GM18508 (cell line): ENCODE data around the gene SCFD2.

Experiments
- ATAC-seq: cut with Tn5 transposase; IDR thresholded peaks from one replicate; pipeline ENCODE4 v1.9.1; 2021; ENCODE audit warnings: moderate number of reproducible peaks; ENCODE audit not compliant: insufficient read depth, unreplicated experiment

SCFD2 gene

DNA sequence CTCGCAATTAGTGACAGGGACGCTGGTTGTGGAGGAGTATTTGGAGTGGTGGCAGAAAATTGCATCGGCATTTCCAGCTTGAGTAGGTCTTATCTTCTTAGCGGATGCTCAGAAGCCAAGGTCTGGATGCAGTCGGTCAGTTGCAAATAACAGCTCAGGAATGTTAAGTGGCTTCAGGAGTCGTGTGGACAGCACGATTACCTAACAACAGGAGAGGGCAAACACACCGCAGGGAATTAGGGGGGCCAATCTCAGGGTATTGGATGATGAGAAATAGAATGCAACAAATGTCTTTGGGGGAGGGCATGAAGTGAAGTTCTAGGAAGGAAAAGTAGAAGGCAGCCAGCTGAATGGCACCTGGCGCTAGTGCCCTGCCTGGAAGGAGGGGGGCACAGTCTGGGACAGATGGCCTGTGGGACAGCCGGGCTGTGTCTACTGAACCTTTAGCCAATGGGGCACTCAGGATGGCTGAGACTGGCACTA is 492.0 kb downstream of the SCFD2 start:
- ATAC-seq = no peak

DNA sequence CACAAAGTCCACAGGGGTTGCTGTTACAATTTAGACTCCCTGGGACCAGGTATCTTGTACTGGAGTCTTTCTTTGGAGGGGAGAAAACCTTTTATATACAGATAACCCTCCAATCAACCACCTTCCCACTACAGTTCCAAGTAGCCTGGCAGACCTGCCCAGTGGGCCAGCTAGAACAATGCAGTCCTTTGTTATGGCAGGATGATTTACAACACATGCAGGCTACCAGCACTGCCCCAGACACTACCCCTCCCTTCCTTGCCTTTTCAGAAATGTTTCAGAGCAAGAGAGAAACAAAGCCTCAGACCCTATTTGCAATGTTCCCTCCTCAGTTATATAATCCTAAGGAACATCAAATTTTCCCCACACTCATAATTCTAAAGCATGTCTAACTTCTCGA is 492.7 kb downstream of the SCFD2 start:
- ATAC-seq = no peak

DNA sequence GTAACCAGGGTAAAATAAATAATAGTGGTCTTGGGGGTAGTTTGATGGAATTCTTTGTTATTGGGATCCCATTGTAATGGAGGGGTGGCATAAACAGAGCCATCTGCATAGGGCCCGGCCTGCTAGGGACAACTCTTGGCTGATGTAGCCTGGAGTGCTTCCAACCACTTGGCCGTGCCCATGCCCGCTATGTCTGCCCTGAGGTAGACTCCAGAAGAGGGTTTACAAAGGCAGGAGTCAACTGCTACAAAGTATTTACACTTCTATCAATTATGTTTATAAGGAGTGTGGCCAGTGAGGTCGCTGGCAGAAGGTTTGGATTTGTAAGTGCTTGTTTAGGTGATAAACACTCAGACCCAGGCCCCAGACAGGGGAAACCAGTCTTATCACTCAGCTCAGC is 495.6 kb downstream of the SCFD2 start:
- no peak for ATAC-seq

DNA sequence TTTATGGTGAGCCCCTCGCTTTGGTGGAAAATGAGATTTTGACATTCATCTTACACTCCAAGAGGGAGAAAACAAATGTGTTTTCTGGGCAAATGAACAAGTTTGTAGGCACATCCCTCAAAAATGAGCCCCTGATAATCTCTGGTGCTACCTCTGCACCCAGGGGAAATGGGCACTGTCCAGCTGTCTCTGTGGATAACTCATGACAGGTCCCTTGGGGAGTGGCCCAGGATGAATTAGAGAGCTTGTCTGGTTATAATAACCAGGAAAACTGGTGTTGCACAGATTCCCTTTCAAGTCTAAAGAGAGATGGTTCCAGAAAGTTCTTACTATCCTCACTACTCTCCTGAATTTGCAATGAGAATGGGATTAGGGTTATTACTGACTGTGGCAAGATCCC is 496.2 kb downstream of the SCFD2 start:
- ATAC-seq = no peak

DNA sequence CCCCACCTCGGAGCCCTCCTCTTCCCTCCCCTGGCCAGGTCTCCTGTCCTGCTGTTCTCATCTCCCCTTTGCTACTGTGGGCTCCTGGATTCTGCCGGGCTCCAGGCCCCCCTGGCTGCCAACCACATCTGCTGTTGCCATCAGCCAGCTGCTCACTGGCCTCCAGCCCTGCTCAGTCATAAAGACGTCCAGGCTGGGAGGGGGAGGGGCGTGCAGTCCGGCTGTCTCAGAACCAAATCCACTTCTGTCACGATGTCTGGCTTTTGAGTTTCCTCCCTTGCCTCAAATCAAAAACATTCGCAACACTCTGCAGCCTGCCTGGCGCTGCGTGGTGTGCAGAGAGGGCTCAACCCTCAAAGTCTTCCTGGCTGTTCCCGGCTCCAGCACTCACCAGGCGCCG is 496.7 kb downstream of the SCFD2 start:
- no peak for ATAC-seq

DNA sequence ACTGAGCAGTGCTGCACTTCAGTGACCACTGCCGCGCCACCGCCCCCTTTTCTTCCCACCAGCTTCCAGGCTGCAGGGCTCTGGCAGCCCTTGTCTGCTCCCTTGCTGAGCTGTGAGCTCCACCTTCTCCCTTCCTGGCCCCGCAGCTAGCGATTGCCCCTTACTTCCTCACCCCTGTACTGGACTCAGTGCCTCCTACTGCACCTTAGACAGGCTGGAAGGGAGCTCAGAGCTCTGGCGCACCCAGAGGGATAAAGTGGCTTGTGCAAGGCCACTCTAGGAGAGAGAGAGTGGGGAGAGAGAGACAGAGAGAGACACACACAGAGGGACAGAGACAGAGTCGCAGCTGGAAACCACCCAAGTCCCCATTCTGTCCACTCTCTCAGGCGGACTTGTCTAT is 497.7 kb downstream of the SCFD2 start:
- ATAC-seq = no peak

DNA sequence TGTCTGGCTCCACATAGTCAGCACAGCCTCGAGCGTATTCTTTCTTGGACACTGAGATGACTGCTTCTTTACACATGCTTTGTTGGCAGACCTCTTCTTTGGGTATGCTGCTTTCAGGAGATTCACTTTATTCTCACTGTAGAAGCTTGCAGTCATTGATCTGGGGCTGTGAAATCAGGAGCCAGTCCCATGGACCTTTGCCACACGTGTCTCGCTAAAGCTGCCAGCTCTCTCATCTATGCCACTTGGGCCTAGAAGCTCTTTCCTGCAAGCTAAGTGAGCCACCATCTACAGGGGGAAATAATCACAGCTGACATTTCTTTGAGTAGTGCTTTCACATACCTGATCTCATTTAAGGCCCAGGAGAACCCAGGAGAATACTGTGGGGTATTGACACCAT is 498.7 kb downstream of the SCFD2 start:
- no peak for ATAC-seq

DNA sequence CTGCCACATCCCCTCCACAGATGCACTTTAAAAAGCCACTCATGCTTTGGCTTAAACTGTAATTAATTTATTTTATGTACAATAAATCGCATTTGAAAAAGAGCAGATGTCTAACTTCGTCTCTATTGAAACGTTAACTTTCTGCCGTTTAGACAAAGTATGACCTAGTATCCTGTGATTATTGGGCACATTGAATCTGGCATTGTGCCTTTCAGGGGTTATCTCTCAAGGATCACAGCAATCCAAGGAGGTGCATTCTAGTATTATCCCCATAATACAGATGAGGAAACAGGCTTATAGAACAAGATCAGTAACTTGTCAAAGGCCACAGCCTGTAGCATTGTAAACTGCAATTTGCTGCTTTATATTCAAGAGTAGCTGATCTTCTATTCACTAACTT is 499.1 kb downstream of the SCFD2 start:
- no peak for ATAC-seq

DNA sequence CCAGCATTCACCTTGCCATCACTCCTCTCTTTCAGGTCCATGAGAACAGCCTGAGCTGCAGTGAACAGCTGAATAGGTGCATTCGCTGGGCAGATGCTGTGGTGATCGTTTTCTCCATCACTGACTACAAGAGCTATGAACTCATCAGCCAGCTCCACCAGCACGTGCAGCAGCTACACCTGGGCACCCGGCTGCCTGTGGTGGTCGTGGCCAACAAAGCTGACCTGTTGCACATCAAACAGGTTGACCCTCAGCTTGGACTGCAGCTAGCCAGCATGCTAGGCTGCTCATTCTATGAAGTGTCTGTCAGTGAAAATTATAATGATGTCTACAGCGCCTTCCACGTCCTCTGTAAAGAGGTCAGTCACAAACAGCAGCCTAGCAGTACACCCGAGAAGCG is 500.6 kb downstream of the SCFD2 start:
- ATAC-seq = no peak

DNA sequence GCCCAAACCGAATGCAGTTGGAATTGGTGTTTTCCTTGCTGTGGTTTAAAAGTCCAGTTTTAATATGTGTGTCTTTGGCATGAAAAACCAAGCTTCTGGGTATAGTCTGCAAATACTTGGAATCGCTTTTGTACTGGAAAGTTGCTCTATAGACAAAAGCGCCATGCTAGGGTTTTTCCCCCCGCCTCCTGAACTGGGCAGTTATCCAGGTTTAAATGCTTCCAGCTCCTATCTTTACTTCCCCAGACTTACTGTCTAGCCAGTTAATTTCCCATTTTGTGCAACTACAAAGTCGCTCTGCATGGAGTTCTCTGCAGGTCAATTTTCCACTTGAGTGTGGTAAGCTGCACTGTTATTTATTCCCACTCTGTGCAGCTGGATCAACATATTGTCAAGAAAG is 501.1 kb downstream of the SCFD2 start:
- ATAC-seq = no peak

DNA sequence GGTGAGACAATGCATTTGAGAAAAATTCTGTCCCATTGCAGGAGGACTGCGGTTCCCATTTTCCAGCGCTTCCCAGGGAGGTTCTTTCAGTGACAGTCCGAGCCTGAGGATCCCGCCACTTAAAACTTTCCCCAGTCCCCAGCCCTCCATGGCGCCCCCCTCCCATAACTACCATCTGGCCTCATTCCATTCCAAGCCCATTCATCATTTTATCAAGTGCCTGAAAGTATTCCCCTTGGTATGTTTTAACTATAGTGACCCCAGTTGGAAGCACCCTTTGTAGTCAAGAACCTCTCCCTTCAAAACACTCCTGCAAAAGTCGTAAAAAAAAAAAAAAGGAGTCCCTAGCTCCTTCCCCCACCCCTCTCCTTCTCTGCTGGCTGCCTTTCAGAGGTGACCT is 502.5 kb downstream of the SCFD2 start:
- ATAC-seq = no peak

DNA sequence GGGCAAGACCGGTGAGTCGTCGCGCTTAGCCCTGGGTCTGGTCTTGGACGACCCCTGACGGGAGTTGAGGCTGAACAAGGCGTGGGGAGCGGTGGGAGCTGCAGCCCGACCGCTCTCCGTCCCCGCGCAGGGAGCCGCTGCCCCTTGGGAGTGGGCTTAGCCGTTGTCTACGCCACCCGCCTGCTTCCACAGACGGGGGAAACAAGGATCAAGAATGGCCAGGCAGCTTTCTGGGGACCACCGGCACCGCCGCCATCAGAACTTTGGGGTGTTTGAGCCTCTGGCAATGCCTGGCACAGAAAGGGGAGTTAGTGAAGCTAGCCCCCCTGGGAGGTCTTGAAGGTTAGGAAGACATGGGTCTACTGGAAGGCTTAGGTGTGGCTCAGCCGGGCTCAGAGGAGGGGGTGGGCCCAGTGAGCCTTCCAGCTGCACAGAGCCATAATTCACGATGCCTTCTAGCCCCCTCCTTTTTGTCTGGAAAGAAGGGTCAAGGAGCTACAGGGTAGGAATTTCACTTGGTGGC is 503.2 kb downstream of the SCFD2 start:
- no peak for ATAC-seq

DNA sequence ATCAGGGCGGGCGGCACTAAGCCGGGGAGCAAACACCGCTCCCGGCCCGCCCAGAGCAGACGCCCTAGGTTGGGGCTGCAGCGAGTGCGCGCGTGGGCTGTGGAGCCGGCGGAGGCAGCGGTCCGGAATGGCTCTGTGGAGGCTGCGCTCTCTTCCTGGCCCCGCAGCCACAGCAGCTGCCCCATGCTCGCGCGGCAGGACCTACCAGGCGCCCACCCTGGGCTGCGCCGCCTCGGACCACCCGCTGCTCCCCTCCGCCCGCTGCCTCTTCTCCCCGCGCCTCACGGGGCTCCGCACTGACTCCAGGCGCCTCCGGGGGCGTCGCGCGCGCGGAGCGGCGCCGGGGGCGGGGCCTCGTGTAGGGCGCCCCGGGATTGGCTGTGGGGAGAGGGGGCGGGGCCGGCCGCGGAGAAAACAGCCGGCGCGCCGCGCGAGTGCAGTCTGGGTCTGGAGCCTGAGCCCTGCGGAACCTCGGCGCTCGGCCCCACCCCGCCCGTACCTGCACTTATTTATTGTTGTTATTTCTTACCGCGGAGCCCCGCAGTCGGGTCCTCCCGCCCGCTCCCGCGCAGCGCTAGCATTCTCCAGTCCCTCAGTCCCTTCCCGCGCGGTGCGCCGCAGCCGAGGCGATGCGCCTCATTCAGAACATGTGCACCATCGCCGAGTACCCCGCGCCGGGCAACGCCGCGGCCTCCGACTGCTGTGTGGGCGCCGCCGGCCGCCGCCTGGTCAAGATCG is 503.8 kb downstream of the SCFD2 start, which contains the start of gene RASL11B:
RASL11B (plus strand) TSS at position 439 of the 738 bp plus-strand sequence; CDS start at position 630, 191 bp downstream.
- peak; percentile 80 for ATAC-seq

DNA sequence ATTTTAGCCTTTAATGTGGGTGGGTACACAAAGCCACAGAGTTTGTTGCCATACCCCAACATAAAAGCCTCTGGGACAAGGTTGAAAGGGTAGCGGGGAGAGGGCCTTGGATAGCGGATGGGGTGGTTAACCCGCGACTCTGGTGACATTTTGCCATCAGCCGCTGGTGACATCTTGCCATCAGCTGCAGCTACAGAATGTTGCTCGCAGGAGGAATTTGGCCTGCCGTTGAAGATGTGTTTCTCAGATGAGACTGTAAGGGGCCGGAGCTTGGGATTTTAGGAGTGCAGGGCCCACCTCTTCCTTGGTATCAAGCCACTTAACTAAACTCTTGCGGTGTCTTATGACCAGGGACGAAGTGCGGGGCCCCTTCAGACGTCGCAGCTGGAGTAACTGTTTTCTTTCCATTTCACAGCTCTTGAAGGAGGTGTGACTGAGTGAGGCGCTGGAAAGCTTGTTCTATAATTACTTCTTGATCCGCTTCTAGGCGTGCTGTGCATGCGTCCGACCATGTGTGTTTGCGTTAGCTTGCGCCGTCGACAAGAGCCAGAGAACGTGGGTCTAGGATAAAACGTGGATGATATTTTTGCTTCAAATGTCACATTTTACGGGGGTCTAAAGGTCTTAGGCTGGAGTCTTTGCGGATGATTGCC is 504.6 kb downstream of the SCFD2 start:
- ATAC-seq = no peak

DNA sequence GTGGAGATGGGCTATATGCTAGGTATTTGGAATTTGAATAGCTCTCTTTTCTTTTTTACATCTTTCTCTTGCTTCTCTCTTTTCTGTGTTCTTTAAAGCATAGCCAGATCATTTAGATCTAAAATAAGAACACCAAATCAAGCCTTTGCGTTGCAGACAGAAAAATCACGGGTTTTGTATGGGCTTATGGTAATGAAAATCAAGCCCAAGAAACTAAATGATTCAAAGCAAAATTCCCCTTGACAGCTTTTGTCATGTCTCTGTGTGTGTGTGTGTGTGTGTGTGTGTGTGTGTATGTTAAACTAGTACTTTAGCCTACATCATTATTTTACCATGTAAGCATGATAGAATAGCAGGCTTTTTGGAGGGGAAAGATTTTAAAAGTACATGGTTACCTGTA is 505.5 kb downstream of the SCFD2 start:
- ATAC-seq = no peak

DNA sequence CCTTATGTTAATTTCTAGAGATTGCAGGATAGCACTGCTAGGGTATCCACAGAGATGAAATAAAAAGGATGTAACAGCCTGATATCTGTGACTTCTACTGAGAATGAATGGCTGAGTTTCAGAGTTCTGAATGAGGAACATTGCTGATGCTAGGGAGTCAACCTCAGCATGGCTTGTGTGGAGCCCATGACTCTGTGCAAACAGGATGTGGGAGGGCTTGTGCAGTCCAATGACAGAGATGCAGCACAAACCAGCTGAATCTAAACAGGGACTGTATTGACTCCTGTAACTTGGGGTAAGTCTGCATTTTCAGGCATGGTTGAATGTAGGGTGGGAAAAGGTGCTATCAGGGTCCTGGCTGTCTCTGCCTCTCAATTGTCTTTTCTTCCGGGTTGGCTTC is 509.1 kb downstream of the SCFD2 start:
- no peak for ATAC-seq

DNA sequence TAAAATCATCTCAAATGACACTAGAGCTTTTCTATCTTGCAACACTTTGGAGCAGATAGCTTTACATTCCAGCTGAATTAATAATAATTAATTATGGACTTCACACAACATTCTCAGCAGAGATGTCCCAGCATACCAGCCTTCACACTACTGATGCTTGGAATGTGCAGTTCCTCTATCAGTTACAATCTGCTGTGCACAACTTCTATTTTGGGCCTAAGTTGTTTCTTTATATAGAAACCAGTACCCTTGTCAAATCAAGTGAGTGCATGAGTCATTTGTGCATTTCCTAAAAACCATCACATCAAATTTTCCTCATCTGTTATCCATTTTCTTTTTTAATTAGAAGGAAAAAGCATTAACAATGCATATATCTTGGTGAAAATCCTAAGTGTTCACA is 512.5 kb downstream of the SCFD2 start:
- no peak for ATAC-seq

DNA sequence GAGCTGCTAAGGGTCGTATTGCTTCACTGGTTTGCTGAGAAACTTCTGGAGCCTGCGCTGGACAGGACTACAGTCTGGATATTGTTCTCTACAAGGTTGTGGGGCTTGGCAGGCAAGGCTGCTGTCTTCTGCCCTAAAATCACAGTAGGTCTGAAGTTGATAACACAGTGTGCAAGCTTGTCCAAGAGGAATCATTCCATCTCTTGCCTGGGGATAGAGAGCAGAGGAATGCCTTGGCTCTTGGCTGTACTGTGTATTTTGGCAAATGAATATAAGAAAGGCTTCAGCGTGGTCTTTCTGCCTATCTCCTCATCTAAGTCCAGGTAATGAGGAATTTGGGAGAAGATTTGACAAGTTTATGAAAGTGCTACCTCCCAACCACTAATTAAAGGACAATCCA is 513.1 kb downstream of the SCFD2 start:
- ATAC-seq = no peak

DNA sequence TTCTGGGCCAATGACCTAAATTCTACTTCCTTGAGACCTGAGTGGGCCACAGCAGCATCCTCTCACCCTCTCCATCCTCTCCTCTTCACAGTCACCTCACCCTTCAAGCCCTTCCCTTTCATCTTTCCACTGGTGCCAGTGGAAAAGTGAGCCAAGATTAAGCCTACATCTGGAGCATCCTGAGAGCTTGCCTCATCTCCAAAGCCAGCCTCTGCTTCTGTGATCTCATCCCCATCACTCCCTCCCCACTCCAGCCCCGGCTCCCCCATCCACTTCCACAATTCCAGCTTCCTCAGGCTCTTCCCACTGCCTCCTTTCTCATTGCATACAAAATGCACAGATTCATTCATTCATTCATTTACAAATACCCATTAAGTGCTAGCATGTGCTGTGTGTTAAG is 513.8 kb downstream of the SCFD2 start:
- ATAC-seq = no peak

DNA sequence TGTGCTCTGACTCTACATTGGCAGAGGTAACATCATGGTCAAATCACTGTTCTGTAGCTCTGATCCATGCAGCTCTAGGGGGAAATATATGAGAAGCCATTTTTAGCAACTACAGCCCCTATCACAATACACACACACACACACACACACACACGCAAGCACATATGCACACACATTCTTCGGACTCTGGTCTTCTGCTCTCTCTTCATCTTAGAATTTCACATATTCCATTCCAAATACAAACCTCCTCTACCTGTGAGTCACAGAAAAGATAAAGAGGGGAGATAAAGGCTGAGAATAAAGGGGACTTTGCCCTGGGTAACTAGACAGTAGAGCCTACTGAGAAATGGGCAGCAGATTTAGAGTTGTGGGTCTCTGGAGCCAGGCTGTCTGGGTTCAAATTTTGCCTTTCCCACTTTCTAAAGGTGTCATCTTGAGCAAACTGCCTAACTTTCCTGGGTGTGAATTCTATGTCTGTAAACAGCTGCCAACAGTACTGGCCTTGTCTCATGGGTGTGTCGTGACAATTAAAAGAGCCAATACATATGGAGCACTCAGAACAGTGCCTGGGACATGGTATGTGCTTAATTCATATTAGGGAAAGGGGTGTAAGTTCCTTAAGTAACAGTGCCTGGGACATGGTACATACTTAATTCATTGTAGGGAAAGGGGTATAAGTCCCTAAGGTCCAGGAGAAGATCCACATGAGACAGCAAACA is 515.3 kb downstream of the SCFD2 start:
- no peak for ATAC-seq

DNA sequence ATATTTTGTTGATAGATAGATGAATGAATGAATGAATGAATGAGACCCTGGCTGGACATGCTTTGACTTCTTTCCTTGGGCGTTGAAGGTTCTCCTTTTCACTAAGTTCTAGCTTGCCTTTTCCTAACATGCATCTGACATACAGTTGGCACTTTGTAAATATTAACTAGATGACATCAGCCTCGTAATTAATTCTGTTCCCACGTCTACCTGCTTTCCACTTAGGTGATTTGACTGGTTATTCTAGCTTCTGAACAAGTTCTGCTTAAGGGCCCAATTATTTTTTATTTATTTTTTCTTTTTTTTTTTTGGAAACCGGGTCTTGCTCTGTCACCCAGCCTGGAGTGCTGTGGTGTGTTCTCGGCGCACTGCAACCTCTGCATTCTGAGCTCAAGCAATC is 517.6 kb downstream of the SCFD2 start:
- no peak for ATAC-seq
